Esophagus squamous epithelium (tissue), 5 donors: Measurements from ENCODE around the gene SLC9A8. TPM values are rescaled to one million over a fixed set of nuclear protein-coding genes. Genes with fewer than 3 reads are reported as not detected.

Experiments used
- DNase-seq: peaks from one replicate; lab custom pipeline; 2025; lab: John Stamatoyannopoulos, UW
- H3K27ac ChIP-seq, 4 donors: fragments of 200-600 bp; sonication (generic); one replicate each; pipeline ENCODE4 v1.5.1; 2016 to 2019; ENCODE audit warnings: mild to moderate bottlenecking in 1 of 4
- H3K27me3 ChIP-seq, 4 donors: fragments of 200-600 bp; sonication (generic); 1 replicate in 3 of 4; 2 replicates in 1 of 4; pipeline versions ENCODE4 v1.5.1 to v1.6.0; 2017 to 2021; ENCODE audit warnings: antibody characterized with exemption in 1 of 4
- H3K36me3 ChIP-seq, 3 donors: fragments of 200-600 bp; sonication (generic); one replicate each; pipeline ENCODE4 v1.5.1; 2016 to 2019
- H3K4me1 ChIP-seq, 3 donors: fragments of 200-600 bp; sonication (generic); one replicate each; pipeline ENCODE4 v1.5.1; 2017 to 2019
- H3K4me3 ChIP-seq, 4 donors: fragments of 200-600 bp; sonication (generic); 1 replicate in 3 of 4; 2 replicates in 1 of 4; pipeline ENCODE4 v1.5.1; 2016 to 2019; ENCODE audit warnings: mild to moderate bottlenecking in 2 of 4, moderate library complexity in 1 of 4
- H3K9me3 ChIP-seq, 3 donors: fragments of 200-600 bp; sonication (generic); one replicate each; pipeline ENCODE4 v1.5.1; 2016 to 2019
- CTCF ChIP-seq, 6 experiments: fragments of 450-650 bp in 4 of 6; fragments of 200-600 bp in 2 of 6; sonication (generic) in 2 of 6; IDR thresholded peaks; one replicate each; pipeline ENCODE4 v1.5.1; 2016 to 2019; ENCODE audit warnings: antibody characterized with exemption in 6 of 6, mild to moderate bottlenecking in 4 of 6, moderate library complexity in 4 of 6
- POLR2A ChIP-seq, 4 donors: fragments of 450-650 bp; IDR thresholded peaks; one replicate each; pipeline ENCODE4 v1.6.1; 2017; ENCODE audit warnings: antibody characterized with exemption in 4 of 4, mild to moderate bottlenecking in 4 of 4, moderate library complexity in 3 of 4
- WGBS, 2 donors: methylation state at CpG; one replicate each; pipeline ENCODE4 v1.1.5; 2018; 5-methylcytosine and 5-hydroxymethylcytosine counted together
- intact Hi-C: fragments of 100-400 bp; cut with DNase I; formaldehyde crosslinking; loops from one replicate; pipeline ENCODE4 v1.15.0; 2022
- total RNA-seq, 4 donors: library from RNA; depleted of rRNA; stranded (reverse); fragments of >200 nt; gene quantifications; one replicate each; pipeline ENCODE4 v1.1.0, GENCODE V29; 2016
- donor health status: DM: yes; HTN: yes; CAD: no.

The SLC9A8 gene
- total RNA-seq, 4 donors from 2014 or later = 11.5 to 14.1 (median 11.9) TPM

- Histone ChIP-seq H3K36me3 (peaks cover 3 to 96% (median 10%) of the 10 kb centered on the region in 3 donors), H3K9me3 (no peaks in the 10 kb centered on the region), H3K27ac (no peak overlapping the region), H3K4me1 (no peaks in the 10 kb centered on the region), H3K27me3 (no peaks in the 10 kb centered on the region), H3K4me3 (no peak overlapping the region)
- TF ChIP-seq CTCF (IDR thresholded peaks at IDR 0.05) = no peak
- TF ChIP-seq POLR2A (IDR thresholded peaks at IDR 0.05) = no peak
- DNase-seq = no peak
- 91% methylated on average over 5 of the region's 5 CpGs for WGBS, 2 donors
- intact Hi-C loops = no loop called here
Observed at GRCh38 chr20:49870261-49870660, 57.6 kb downstream of the SLC9A8 start.

DNA sequence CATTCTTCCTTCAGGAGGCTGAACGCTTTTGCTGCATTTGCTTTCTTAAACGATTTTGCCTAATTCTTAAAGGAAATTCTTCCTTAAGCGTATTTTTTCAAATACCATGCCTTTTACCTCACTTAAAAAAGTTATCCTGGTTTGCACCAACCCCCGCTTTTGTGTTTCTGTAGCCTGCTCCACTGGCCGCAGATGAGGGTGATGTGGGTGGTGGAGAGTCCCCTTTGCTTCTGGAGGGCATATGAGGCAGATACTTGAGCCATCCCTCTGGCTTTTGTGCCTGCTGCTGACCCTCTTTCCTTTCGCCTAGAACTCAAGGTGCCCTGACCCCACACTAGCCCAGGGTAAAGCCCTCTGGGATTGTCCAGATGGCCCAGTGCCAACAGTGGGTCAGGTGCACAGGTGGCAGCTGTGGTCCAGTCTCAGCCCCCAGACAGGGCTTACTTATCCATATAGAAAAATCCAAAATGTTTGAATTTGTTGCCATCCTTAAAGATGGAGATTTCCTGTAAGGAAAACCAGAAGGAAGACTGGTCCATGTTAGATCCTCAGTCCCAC lies 58.8 kb downstream of the SLC9A8 start:
- no peaks in the 10 kb centered on the region for H3K27me3 ChIP-seq
- peaks cover 0 to 96% (median 4%) of the 10 kb centered on the region in 3 donors for H3K36me3 ChIP-seq
- 85 to 96% methylated on average over 5 to 6 of the region's 6 CpGs for WGBS, 2 donors

GRCh38 chr20:49872056-49872455 lies 59.4 kb downstream of the SLC9A8 start:
- TF ChIP-seq CTCF (IDR thresholded peaks at IDR 0.05) = no peak
- TF ChIP-seq POLR2A (IDR thresholded peaks at IDR 0.05) = no peak
- Histone ChIP-seq H3K4me1 (peaks cover 0 to under 1% (median 0%) of the 10 kb centered on the region in 3 donors), H3K9me3 (no peaks in the 10 kb centered on the region), H3K36me3 (peaks cover 0 to 96% (median 4%) of the 10 kb centered on the region in 3 donors), H3K27ac (no peak overlapping the region), H3K4me3 (no peak overlapping the region), H3K27me3 (no peaks in the 10 kb centered on the region)
- intact Hi-C loops = no loop called here
- no peak for DNase-seq
- WGBS, 2 donors = 100% methylated on average over 1 of the region's 1 CpG

More for the DNA sequence above, 58.8 kb downstream of the SLC9A8 start:
- no peak for DNase-seq
- TF ChIP-seq CTCF (IDR thresholded peaks at IDR 0.05) (no peak), POLR2A (IDR thresholded peaks at IDR 0.05) (no peak)
- H3K27ac ChIP-seq = no peak overlapping the region
- no peaks in the 10 kb centered on the region for H3K4me1 ChIP-seq
- no peaks in the 10 kb centered on the region for H3K9me3 ChIP-seq
- H3K4me3 ChIP-seq = no peak overlapping the region
- intact Hi-C loops = no loop called here

GRCh38 chr20:49874696-49875095 lies 62.1 kb downstream of the SLC9A8 start:
- H3K4me1 ChIP-seq = peaks cover 0 to 5% (median 0%) of the 10 kb centered on the region in 3 donors
- no peaks in the 10 kb centered on the region for H3K27me3 ChIP-seq
- peaks cover 0 to 95% (median 4%) of the 10 kb centered on the region in 3 donors for H3K36me3 ChIP-seq
- H3K4me3 ChIP-seq = no peak overlapping the region
- WGBS, 2 donors = 85 to 95% methylated on average over 6 of the region's 6 CpGs
- no peak overlapping the region for H3K27ac ChIP-seq
- no peak for TF ChIP-seq POLR2A (IDR thresholded peaks at IDR 0.05)
- TF ChIP-seq CTCF (IDR thresholded peaks at IDR 0.05) = no peak
- DNase-seq = no peak
- intact Hi-C loops = no loop called here
- H3K9me3 ChIP-seq = no peaks in the 10 kb centered on the region

DNA sequence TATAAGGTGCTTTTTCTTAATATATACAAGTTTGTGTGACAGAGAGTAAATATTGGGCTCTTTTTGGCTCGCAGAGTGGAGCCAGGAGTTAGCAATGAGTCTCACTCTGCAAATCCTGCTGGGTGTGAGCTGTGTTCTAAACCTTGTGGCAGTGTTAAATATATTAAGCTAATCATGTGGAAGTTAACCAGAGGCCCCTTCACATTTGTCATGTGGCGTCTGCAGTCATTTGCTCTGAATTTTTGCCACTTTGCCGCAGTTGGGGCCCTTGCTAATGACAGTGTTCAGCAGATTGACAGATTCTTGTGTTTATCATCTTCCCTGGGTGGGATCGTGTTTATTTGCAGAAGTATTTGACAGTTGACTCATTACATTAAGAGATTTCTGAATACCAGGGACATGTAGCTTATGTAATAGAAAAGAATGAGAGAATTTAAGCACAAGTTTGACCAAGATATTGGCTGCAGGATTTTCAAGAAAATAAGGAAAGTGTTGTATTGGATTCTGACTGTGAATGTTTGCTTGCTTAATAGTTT lies 64.8 kb downstream of the SLC9A8 start:
- Histone ChIP-seq H3K9me3 (no peaks in the 10 kb centered on the region), H3K4me3 (no peak overlapping the region), H3K27me3 (no peaks in the 10 kb centered on the region), H3K4me1 (peaks cover 0 to 5% (median 0%) of the 10 kb centered on the region in 3 donors), H3K36me3 (peaks cover 0 to 96% (median 7%) of the 10 kb centered on the region in 3 donors), H3K27ac (no peak overlapping the region)
- TF ChIP-seq CTCF (IDR thresholded peaks at IDR 0.05) (no peak), POLR2A (IDR thresholded peaks at IDR 0.05) (no peak)
- DNase-seq = no peak
- WGBS, 2 donors = 55 to 76% methylated on average over 4 of the region's 4 CpGs
- intact Hi-C loops = no loop called here
